Right lobe of liver (tissue), 6 donors: ENCODE results near the gene ROBO2. TPM values are rescaled to one million over a fixed set of nuclear protein-coding genes. Genes with fewer than 3 reads are reported as not detected.

Experiments used
- ATAC-seq, 4 donors: fragments of 200-7000 bp; cut with Tn5 transposase; one replicate each; pipeline ENCODE4 v1.9.1; 2020; ENCODE audit warnings: mild to moderate bottlenecking in 4 of 4, moderate library complexity in 4 of 4
- DNase-seq, 3 donors: peaks; one replicate each; pipeline ENCODE4 v3.0.0-alpha.2; 2020
- H3K27ac ChIP-seq, 3 donors: fragments of 200-600 bp; one replicate each; pipeline ENCODE4 v1.8.0; 2022
- H3K27me3 ChIP-seq, 2 donors: fragments of 200-600 bp; one replicate each; pipeline ENCODE4 v1.8.0; 2022
- H3K36me3 ChIP-seq, 4 donors: fragments of 200-600 bp; sonication (generic) in 1 of 4; one replicate each; pipeline versions ENCODE4 v1.5.1 to v1.8.0; 2017 to 2022; ENCODE audit warnings: control low read depth in 1 of 4
- H3K4me1 ChIP-seq, 4 donors: fragments of 200-600 bp; sonication (generic) in 1 of 4; one replicate each; pipeline versions ENCODE4 v1.5.1 to v1.8.0; 2017 to 2022; ENCODE audit warnings: control low read depth in 1 of 4
- H3K4me3 ChIP-seq, 3 donors: fragments of 200-600 bp; one replicate each; pipeline ENCODE4 v1.8.0; 2022
- H3K9me3 ChIP-seq, 4 donors: fragments of 200-600 bp; sonication (generic) in 1 of 4; one replicate each; pipeline versions ENCODE4 v1.5.1 to v1.8.0; 2017 to 2022; ENCODE audit warnings: control low read depth in 1 of 4
- CTCF ChIP-seq, 4 donors: fragments of 200-600 bp in 3 of 4; fragments of 450-650 bp in 1 of 4; IDR thresholded peaks; one replicate each; pipeline versions ENCODE4 v1.5.1 to v1.8.0; 2016 to 2022; ENCODE audit warnings: antibody characterized with exemption in 4 of 4, mild to moderate bottlenecking in 2 of 4
- POLR2A ChIP-seq: fragments of 450-650 bp; IDR thresholded peaks from one replicate; pipeline ENCODE4 v1.6.1; 2017; ENCODE audit warnings: antibody characterized with exemption, mild to moderate bottlenecking
- WGBS: methylation state at CpG from one replicate; pipeline ENCODE4 v1.1.6; 2018; ENCODE audit warnings: low coverage, low lambda C conversion rate; ENCODE audit not compliant: insufficient coverage; ENCODE audit errors: missing lambda C conversion rate; 5-methylcytosine and 5-hydroxymethylcytosine counted together
- intact Hi-C, 2 donors: fragments of 100-400 bp; cut with DNase I; formaldehyde crosslinking; loops; one replicate each; pipeline versions ENCODE4 v1.11.2 to v1.14.1; 2022
- total RNA-seq, 6 experiments: library from RNA; depleted of rRNA in 2 of 6; stranded (reverse); fragments of >200 nt in 2 of 6; fragmentation: NEBNext Ultra II Directional in 3 of 6; extraction: Animal tissue kit (Norgen Biotek cat#: 25700) in 3 of 6; gene quantifications; one replicate each; pipeline versions ENCODE4 v1.1.0 to v1.2.4, GENCODE V29; 2016 to 2023
- donor health status: DM: no; HTN: yes; CAD: no.
- donor health status: DM: no; HTN: no; CAD: no.
- donor health status: DM: no; HTN: no; CAD: no.
- donor health status: DM: no; HTN: yes; CAD: no.
- donor health status: DM: no; HTN: yes; CAD: no.

The ROBO2 gene
- total RNA-seq, 6 experiments from 2014 or later: 0.07 to 1.7 (median 0.67) TPM

GRCh38 chr3:77475507-77475906 is 435.6 kb downstream of the ROBO2 start:
- 42% methylated on average over 2 of the region's 2 CpGs for WGBS

GRCh38 chr3:77479021-77479420 is 439.1 kb downstream of the ROBO2 start:
- Histone ChIP-seq H3K9me3 (no peaks in the 10 kb centered on the region), H3K27me3 (no peaks in the 10 kb centered on the region), H3K36me3 (no peaks in the 10 kb centered on the region), H3K4me3 (no peak overlapping the region), H3K4me1 (no peaks in the 10 kb centered on the region), H3K27ac (no peak overlapping the region)
- TF ChIP-seq POLR2A (no peak), CTCF (IDR thresholded peaks at IDR 0.05) (no peak)
- ATAC-seq: no peak
- no peak for DNase-seq
- intact Hi-C loops: no loop called here

More at GRCh38 chr3:77475507-77475906, 435.6 kb downstream of the ROBO2 start:
- no peaks in the 10 kb centered on the region for H3K36me3 ChIP-seq
- no peaks in the 10 kb centered on the region for H3K4me1 ChIP-seq
- no peak overlapping the region for H3K4me3 ChIP-seq
- DNase-seq: no peak
- TF ChIP-seq POLR2A: no peak
- no peak for TF ChIP-seq CTCF (IDR thresholded peaks at IDR 0.05)
- ATAC-seq: no peak
- no peak overlapping the region for H3K27ac ChIP-seq
- H3K27me3 ChIP-seq: no peaks in the 10 kb centered on the region
- intact Hi-C loops: no loop called here
- H3K9me3 ChIP-seq: no peaks in the 10 kb centered on the region

GRCh38 chr3:77489216-77489615 is 449.3 kb downstream of the ROBO2 start:
- H3K36me3 ChIP-seq: no peaks in the 10 kb centered on the region
- no peak overlapping the region for H3K4me3 ChIP-seq
- H3K27me3 ChIP-seq: no peaks in the 10 kb centered on the region
- intact Hi-C loops: no loop called here
- no peaks in the 10 kb centered on the region for H3K9me3 ChIP-seq
- ATAC-seq (no peak), DNase-seq (no peak)
- WGBS: 45% methylated on average over 1 of the region's 1 CpG
- TF ChIP-seq POLR2A (no peak), CTCF (IDR thresholded peaks at IDR 0.05) (no peak)
- no peak overlapping the region for H3K27ac ChIP-seq
- H3K4me1 ChIP-seq: no peaks in the 10 kb centered on the region

GRCh38 chr3:77491961-77492360 is 452.1 kb downstream of the ROBO2 start:
- Histone ChIP-seq H3K27me3 (no peaks in the 10 kb centered on the region), H3K36me3 (no peaks in the 10 kb centered on the region), H3K4me3 (no peak overlapping the region), H3K4me1 (no peaks in the 10 kb centered on the region), H3K27ac (no peak overlapping the region), H3K9me3 (no peaks in the 10 kb centered on the region)
- WGBS: 45% methylated on average over 1 of the region's 1 CpG
- DNase-seq: no peak
- TF ChIP-seq CTCF (IDR thresholded peaks at IDR 0.05) (no peak), POLR2A (no peak)
- ATAC-seq: no peak
- intact Hi-C loops: no loop called here

- intact Hi-C loops: no loop called here
- WGBS: 49% methylated on average over 2 of the region's 2 CpGs
- Histone ChIP-seq H3K27me3 (no peaks in the 10 kb centered on the region), H3K27ac (no peak overlapping the region), H3K36me3 (no peaks in the 10 kb centered on the region), H3K9me3 (no peaks in the 10 kb centered on the region), H3K4me3 (no peak overlapping the region), H3K4me1 (no peaks in the 10 kb centered on the region)
- TF ChIP-seq POLR2A: no peak
- no peak for TF ChIP-seq CTCF (IDR thresholded peaks at IDR 0.05)
- DNase-seq (no peak), ATAC-seq (no peak)
These were observed 460.8 kb downstream of the ROBO2 start for GRCh38 chr3:77500721-77501120.
